Heart left ventricle (tissue), 13 donors: Measurements from ENCODE around the gene TGFBR3.

Source experiments
- CTCF ChIP-seq, 12 donors: fragments of 200-600 bp; sonication (generic) in 4 of 12; IDR thresholded peaks; one replicate each; pipeline versions ENCODE4 v1.5.0 to v1.8.0; 2018 to 2022; ENCODE audit warnings: antibody characterized with exemption in 12 of 12, mild to moderate bottlenecking in 5 of 12
- POLR2A ChIP-seq, 2 donors: fragments of 450-650 bp; IDR thresholded peaks; one replicate each; pipeline ENCODE4 v1.6.1; 2017; ENCODE audit warnings: antibody characterized with exemption in 2 of 2, mild to moderate bottlenecking in 2 of 2, moderate library complexity in 2 of 2
- donor health status: ischemic (EF 13 %, LVEDD 7.1; RV severe dilation, severe dysfunction).
- donor health status: DM: no; HTN: yes; CAD: no.
- donor health status: DM: no; HTN: no; CAD: no.
- donor health status: ischemic (EF 25% LVEDD 6.9; RV normal size, moderate dysfunction).
- donor health status: ischemic (EF 25% LVEDD 5.7; RV mildly dilated, moderate dysfunction).
- donor health status: ischemic (EF 35%, LVEDD 5.7; RV mildly dilated, moderate dysfunction).
- donor health status: nonischemic (EF 11% LVEDD 7.7; RV severe dilation, severe dysfunction).
- donor health status: DM: yes; HTN: yes; CAD: no.
- donor health status: PGD.
- donor health status: ischemic (EF 29% LVEDD 5.4; RV normal size, mild dysfunction).
- donor health status: nonischemic (EF 23%, LVEDD 6.1; RV moderate dilation, normal function).

- no peak for TF ChIP-seq CTCF (IDR thresholded peaks at IDR 0.05)
- TF ChIP-seq POLR2A (IDR thresholded peaks at IDR 0.05): no peak
Measured at GRCh38 chr1:91771717-91772116, 114.2 kb downstream of the TGFBR3 start.
